Nephron (organoid): ENCODE data around the gene ZKSCAN8.

Source experiments
- H3K27ac Mint-ChIP-seq, 3 experiments: 2 replicates each; pipeline ENCODE4 v1.8.0; 2020; ENCODE audit warnings: mixed read lengths in 3 of 3, mild to moderate bottlenecking in 2 of 3, moderate library complexity in 1 of 3
- H3K27me3 Mint-ChIP-seq: 2 replicates; pipeline ENCODE4 v1.8.0; 2021; ENCODE audit warnings: low read depth, mild to moderate bottlenecking, moderate library complexity, mixed read lengths
- H3K36me3 Mint-ChIP-seq: 2 replicates; pipeline ENCODE4 v1.8.0; 2020; ENCODE audit warnings: low read depth, mixed read lengths
- H3K4me1 Mint-ChIP-seq: 2 replicates; pipeline ENCODE4 v1.8.0; 2020; ENCODE audit warnings: mixed read lengths
- H3K4me3 Mint-ChIP-seq, 3 experiments: 2 replicates each; pipeline ENCODE4 v1.8.0; 2020; ENCODE audit warnings: mild to moderate bottlenecking in 3 of 3, mixed read lengths in 3 of 3, moderate library complexity in 2 of 3
- H3K9me3 Mint-ChIP-seq: 2 replicates; pipeline ENCODE4 v1.8.0; 2020; ENCODE audit warnings: mixed read lengths
- TF ChIP-seq, protein P1 (sequence below), 3 experiments: fragments of 200-600 bp; sonication (generic); IDR thresholded peaks; one replicate each; pipeline ENCODE4 v1.5.0; 2021; ENCODE audit warnings: antibody characterized with exemption in 3 of 3; ENCODE audit not compliant: unreplicated experiment in 3 of 3

ZKSCAN8 gene

DNA sequence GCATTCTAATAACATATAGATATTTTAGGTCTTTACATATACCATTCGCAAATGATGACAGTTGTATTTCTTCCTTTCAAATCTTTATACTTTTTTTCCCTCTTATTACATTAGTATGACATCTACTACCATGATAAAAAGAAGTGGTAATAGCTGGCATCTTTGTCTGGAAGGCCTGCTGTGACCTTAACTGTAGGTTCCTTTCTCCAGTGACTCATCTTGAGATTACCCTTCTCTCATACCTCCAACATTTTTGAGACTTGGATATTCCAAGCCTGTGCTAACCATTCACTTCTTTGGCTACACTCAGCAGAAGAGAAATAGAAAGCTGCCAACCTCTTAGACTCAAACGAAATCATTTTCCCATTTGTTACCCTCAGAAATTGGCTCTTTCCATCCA lies 30.3 kb downstream of the ZKSCAN8 start:
- H3K4me1 Mint-ChIP-seq, result no peaks in the 10 kb centered on the region
- peaks cover 28% of the 10 kb centered on the region for H3K36me3 Mint-ChIP-seq
- H3K9me3 Mint-ChIP-seq, result no peaks in the 10 kb centered on the region
- TF ChIP-seq, protein P1, sequence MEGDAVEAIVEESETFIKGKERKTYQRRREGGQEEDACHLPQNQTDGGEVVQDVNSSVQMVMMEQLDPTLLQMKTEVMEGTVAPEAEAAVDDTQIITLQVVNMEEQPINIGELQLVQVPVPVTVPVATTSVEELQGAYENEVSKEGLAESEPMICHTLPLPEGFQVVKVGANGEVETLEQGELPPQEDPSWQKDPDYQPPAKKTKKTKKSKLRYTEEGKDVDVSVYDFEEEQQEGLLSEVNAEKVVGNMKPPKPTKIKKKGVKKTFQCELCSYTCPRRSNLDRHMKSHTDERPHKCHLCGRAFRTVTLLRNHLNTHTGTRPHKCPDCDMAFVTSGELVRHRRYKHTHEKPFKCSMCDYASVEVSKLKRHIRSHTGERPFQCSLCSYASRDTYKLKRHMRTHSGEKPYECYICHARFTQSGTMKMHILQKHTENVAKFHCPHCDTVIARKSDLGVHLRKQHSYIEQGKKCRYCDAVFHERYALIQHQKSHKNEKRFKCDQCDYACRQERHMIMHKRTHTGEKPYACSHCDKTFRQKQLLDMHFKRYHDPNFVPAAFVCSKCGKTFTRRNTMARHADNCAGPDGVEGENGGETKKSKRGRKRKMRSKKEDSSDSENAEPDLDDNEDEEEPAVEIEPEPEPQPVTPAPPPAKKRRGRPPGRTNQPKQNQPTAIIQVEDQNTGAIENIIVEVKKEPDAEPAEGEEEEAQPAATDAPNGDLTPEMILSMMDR (IDR thresholded peaks at IDR 0.05; ENCODE audit: unreplicated experiment in 3 of 3), result no peak
- peaks cover 4% of the 10 kb centered on the region for H3K27me3 Mint-ChIP-seq
- H3K27ac Mint-ChIP-seq, result no peak overlapping the region
- H3K4me3 Mint-ChIP-seq, result no peak overlapping the region

- Mint-ChIP-seq H3K27me3 (peaks cover 18% of the 10 kb centered on the region), H3K9me3 (peaks cover 4% of the 10 kb centered on the region), H3K4me1 (no peaks in the 10 kb centered on the region), H3K4me3 (no peak overlapping the region), H3K36me3 (peaks cover 7% of the 10 kb centered on the region), H3K27ac (no peak overlapping the region)
- TF ChIP-seq, protein P1 (IDR thresholded peaks at IDR 0.05; ENCODE audit: unreplicated experiment in 3 of 3), result no peak
Measured at GRCh38 chr6:28176373-28176772, 34.7 kb downstream of the ZKSCAN8 start.

DNA sequence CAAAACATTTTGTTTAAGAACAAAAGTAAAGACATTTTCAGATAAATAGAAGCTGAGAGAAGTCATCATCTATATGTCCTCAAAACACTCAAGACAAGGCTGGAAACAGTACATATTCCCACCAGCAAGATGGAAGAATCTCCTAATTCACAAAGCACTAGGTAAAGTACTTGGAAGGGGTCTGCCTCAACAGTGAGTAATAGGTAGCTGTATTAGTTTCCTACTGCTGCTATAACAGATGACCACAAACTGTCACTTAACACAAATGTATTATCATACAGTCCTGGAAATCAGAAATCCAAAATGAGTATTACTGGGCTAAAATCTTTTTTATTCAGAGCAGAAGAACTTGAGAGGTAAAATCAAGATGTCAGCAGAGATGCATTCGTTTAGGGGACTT lies 40.6 kb downstream of the ZKSCAN8 start:
- TF ChIP-seq, protein P1 (IDR thresholded peaks at IDR 0.05; ENCODE audit: unreplicated experiment in 3 of 3), result no peak
- no peak overlapping the region for H3K27ac Mint-ChIP-seq
- no peaks in the 10 kb centered on the region for H3K36me3 Mint-ChIP-seq
- peaks cover 15% of the 10 kb centered on the region for H3K27me3 Mint-ChIP-seq
- H3K9me3 Mint-ChIP-seq, result peaks cover 32% of the 10 kb centered on the region
- H3K4me3 Mint-ChIP-seq, result no peak overlapping the region
- no peaks in the 10 kb centered on the region for H3K4me1 Mint-ChIP-seq

DNA sequence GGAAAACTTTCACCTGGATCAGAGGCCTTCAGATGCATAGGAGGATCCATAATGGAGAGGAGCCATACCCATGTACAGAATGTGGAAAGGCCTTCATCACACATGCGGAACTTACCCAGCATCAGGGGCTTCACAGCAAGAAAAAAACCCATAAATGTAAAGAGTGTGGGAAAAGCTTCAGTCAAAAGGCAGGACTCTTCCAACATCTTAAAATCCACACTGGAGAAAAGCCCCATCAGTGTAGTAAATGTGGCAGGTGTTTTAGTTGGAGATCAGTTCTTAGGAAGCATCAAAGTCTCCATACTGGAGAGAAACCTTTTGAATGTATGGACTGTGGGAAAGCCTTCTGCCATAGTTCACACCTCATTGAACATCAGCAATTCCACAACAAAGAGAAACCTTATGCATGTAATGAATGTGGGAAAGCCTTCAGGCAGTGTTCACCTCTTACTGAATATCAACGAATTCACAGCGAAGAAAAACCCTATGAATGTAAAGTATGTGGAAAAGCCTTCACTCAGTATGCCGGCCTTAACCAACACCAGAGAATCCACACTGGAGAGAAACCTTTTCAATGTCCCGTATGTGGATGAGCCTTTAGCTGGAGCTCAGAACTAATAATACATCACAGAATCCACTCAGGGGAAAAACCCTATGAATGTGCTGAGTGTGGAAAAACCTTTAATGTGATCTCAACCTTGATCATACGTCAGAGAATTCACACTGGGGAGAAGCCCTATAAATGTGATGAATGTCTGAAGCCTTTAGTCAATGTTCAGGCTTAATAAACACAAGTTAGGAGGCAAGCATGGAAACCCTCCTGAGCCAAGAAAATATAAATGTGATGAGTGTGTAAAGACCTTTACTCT lies 46.7 kb downstream of the ZKSCAN8 start:
- TF ChIP-seq, protein P1 (IDR thresholded peaks at IDR 0.05; ENCODE audit: unreplicated experiment in 3 of 3), result no peak
- peaks cover 52% of the 10 kb centered on the region for H3K9me3 Mint-ChIP-seq
- H3K4me3 Mint-ChIP-seq, result no peak overlapping the region
- no peaks in the 10 kb centered on the region for H3K36me3 Mint-ChIP-seq
- no peaks in the 10 kb centered on the region for H3K27me3 Mint-ChIP-seq
- H3K27ac Mint-ChIP-seq, result no peak overlapping the region
- no peaks in the 10 kb centered on the region for H3K4me1 Mint-ChIP-seq

- no peak overlapping the region for H3K27ac Mint-ChIP-seq
- TF ChIP-seq, protein P1 (IDR thresholded peaks at IDR 0.05; ENCODE audit: unreplicated experiment in 3 of 3), result no peak
- peaks cover 40% of the 10 kb centered on the region for H3K27me3 Mint-ChIP-seq
- H3K4me1 Mint-ChIP-seq, result no peaks in the 10 kb centered on the region
- no peak overlapping the region for H3K4me3 Mint-ChIP-seq
- H3K9me3 Mint-ChIP-seq, result peaks cover 26% of the 10 kb centered on the region
- H3K36me3 Mint-ChIP-seq, result no peaks in the 10 kb centered on the region
Measured at GRCh38 chr6:28200020-28200419, 58.3 kb downstream of the ZKSCAN8 start.

DNA sequence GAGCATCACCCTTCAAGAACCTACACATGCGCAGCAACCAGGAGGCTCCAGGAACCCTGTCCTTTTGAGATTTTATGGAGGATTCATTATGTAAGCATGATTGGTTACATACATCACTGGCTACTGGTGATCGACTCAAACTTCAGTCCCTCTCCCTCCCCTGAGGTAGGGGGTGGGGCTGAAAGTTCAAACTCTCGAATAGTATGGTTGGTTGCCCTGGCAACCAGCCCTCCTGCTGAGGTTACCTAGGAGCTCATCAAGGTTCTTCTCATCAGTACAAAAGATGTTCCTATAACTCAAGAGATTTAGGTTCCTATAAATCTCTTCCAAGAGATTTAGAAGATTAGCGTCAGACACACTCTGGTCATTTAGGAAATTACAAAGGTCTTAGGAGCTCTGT lies 61.5 kb downstream of the ZKSCAN8 start:
- H3K27ac Mint-ChIP-seq, result no peak overlapping the region
- peaks cover 21% of the 10 kb centered on the region for H3K9me3 Mint-ChIP-seq
- H3K4me3 Mint-ChIP-seq, result no peak overlapping the region
- TF ChIP-seq, protein P1 (IDR thresholded peaks at IDR 0.05; ENCODE audit: unreplicated experiment in 3 of 3), result no peak
- no peaks in the 10 kb centered on the region for H3K36me3 Mint-ChIP-seq
- H3K27me3 Mint-ChIP-seq, result peaks cover 72% of the 10 kb centered on the region
- H3K4me1 Mint-ChIP-seq, result peaks cover 13% of the 10 kb centered on the region
